HepG2 (cell line): ENCODE results near the gene PET100. TPM values are rescaled to one million over a fixed set of nuclear protein-coding genes. Genes with fewer than 3 reads are reported as not detected.

Source experiments
- ATAC-seq: fragments of 200-7000 bp; cut with Tn5 transposase; 3 replicates; pipeline ENCODE4 v1.9.1; 2020; ENCODE audit warnings: mild to moderate bottlenecking, moderate library complexity
- BruUV-seq: library from RNA; stranded (reverse); fragments of 400-500 nt; replicated peaks from 2 replicates; lab custom pipeline; 2021; lab: Mats Ljungman, UMichigan
- CTCF ChIA-PET: fragments of 300-600 bp; formaldehyde crosslinking; extraction: SDS; loops from one replicate; lab custom pipeline; 2021; ENCODE audit warnings: low total read pairs, inconsistent platforms, low intra/inter-chr PET ratio; lab: Yijun Ruan, JAX
- POLR2A ChIA-PET: fragments of 350-600 bp; sonication (Branson Sonifier 250); formaldehyde crosslinking; loops from one replicate; lab custom pipeline; 2020; ENCODE audit warnings: antibody characterized with exemption, inconsistent platforms; lab: Yijun Ruan, JAX
- DNase-seq: peaks from one replicate; pipeline ENCODE4 v3.0.0-alpha.2; 2015; ENCODE audit warnings: low spot score
- FAIRE-seq: peaks from 3 replicates; lab custom pipeline; 2011; peaks lifted over from hg19 to GRCh38; lab: Jason Lieb, UNC
- H2AFZ ChIP-seq: one replicate; pipeline ENCODE4 v1.6.1; 2011; ENCODE audit warnings: low read length, inconsistent platforms
- H3K27ac ChIP-seq: fragments of 300-600 bp; 3 replicates; pipeline ENCODE4 v1.8.0; 2011; ENCODE audit warnings: mixed run types, mild to moderate bottlenecking, mixed read lengths, low read length, inconsistent platforms; ENCODE audit not compliant: insufficient read depth; ENCODE audit errors: extremely low read length
- H3K27me3 ChIP-seq, 2 experiments: fragments of 200-600 bp in 1 of 2; 2 replicates in 1 of 2; 3 replicates in 1 of 2; pipeline versions ENCODE4 v1.6.0 to v1.8.0; 2011; ENCODE audit warnings: low read length in 2 of 2, mild to moderate bottlenecking in 2 of 2, moderate library complexity in 2 of 2, inconsistent platforms in 1 of 2; ENCODE audit not compliant: insufficient read depth in 2 of 2, control insufficient read depth in 1 of 2
- H3K36me3 ChIP-seq, 2 experiments: fragments of 200-600 bp in 1 of 2; replicated peaks in 1 of 2; 2 replicates in 1 of 2; 3 replicates in 1 of 2; pipeline versions ENCODE4 v1.5.1 to v1.8.0; 2011; ENCODE audit warnings: low read length in 2 of 2, inconsistent platforms in 1 of 2; ENCODE audit not compliant: insufficient read depth in 2 of 2, control insufficient read depth in 1 of 2
- H3K4me1 ChIP-seq: 2 replicates; pipeline ENCODE4 v1.5.1; 2012; ENCODE audit warnings: low read length, inconsistent platforms; ENCODE audit not compliant: insufficient read depth
- H3K4me2 ChIP-seq: 2 replicates; pipeline ENCODE4 v1.6.0; 2011; ENCODE audit warnings: low read depth, low read length, inconsistent platforms
- H3K4me3 ChIP-seq, 3 experiments: fragments of 200-600 bp in 1 of 3; sonication (generic), shearing (Covaris generic) in 1 of 3; replicated peaks in 1 of 3; 2 replicates each; pipeline ENCODE4 v1.5.1; 2011 to 2016; ENCODE audit warnings: low read length in 3 of 3, inconsistent platforms in 2 of 3, low read depth in 2 of 3, mild to moderate bottlenecking in 2 of 3, control low read depth in 1 of 3, mixed read lengths in 1 of 3; ENCODE audit not compliant: insufficient read depth in 1 of 3
- H3K79me2 ChIP-seq: one replicate; pipeline ENCODE4 v1.6.1; 2011; ENCODE audit warnings: low read length, inconsistent platforms; ENCODE audit not compliant: insufficient read depth
- H3K9ac ChIP-seq: 2 replicates; pipeline ENCODE4 v1.6.0; 2011; ENCODE audit warnings: mild to moderate bottlenecking, low read depth, low read length, inconsistent platforms; ENCODE audit not compliant: insufficient read depth
- H3K9me3 ChIP-seq: 2 replicates; pipeline ENCODE4 v1.5.1; 2012; ENCODE audit warnings: mild to moderate bottlenecking, low read length
- H4K20me1 ChIP-seq: 2 replicates; pipeline ENCODE4 v1.6.0; 2011; ENCODE audit warnings: inconsistent platforms, mild to moderate bottlenecking, low read length, moderate library complexity; ENCODE audit not compliant: insufficient read depth
- CEBPG ChIP-seq: IDR thresholded peaks from 2 replicates; pipeline ENCODE4 v1.6.1; 2016
- FLYWCH1 ChIP-seq: sonication (generic); formaldehyde crosslinking; IDR thresholded peaks from 2 replicates; pipeline ENCODE4 v1.8.1; 2023; ENCODE audit warnings: mild to moderate bottlenecking, missing genetic modification reagents
- GABPA ChIP-seq, 2 experiments: IDR thresholded peaks; 2 replicates each; pipeline ENCODE4 v1.6.1; 2011 to 2016; ENCODE audit warnings: low read depth in 2 of 2, low read length in 1 of 2, missing biosample characterization in 1 of 2, missing genetic modification characterization in 1 of 2
- TP53 ChIP-seq: sonication (generic); formaldehyde crosslinking; conservative IDR thresholded peaks from 2 replicates; pipeline ENCODE4 v1.4.0; 2020; ENCODE audit warnings: missing genetic modification reagents
- ZNF12 ChIP-seq: sonication (generic); formaldehyde crosslinking; IDR thresholded peaks from 2 replicates; pipeline ENCODE4 v1.5.0; 2020; ENCODE audit warnings: missing genetic modification reagents
- WGBS: methylation state at CpG from one replicate; pipeline ENCODE4 v1.1.6; 2017; ENCODE audit warnings: low lambda C conversion rate; 5-methylcytosine and 5-hydroxymethylcytosine counted together
- in situ Hi-C: cut with HindIII; loops from 2 replicates; pipeline ENCODE4 v1.10.0; 2017; ENCODE audit warnings: low pct_unique_long_range_greater_than_20kb; ENCODE audit not compliant: extremely low pct_ligation_motif_present
- intact Hi-C: fragments of 100-400 bp; cut with micrococcal nuclease; formaldehyde crosslinking; loops from one replicate; pipeline ENCODE4 v1.10.0; 2022; ENCODE audit not compliant: unreplicated experiment
- polyA plus RNA-seq, 8 experiments: library from polyadenylated mRNA; depleted of rRNA in 3 of 8; stranded (reverse) in 7 of 8; unstranded in 1 of 8; fragments of >200 nt; fragmentation: Illumina TruSeq in 4 of 8; extraction: Trizol in 4 of 8; gene quantifications; 2 replicates each; pipeline versions ENCODE4 v1.2.1 to v1.2.3, GENCODE V29; 2011 to 2016; ENCODE audit warnings: low read depth in 4 of 8, missing spikeins in 1 of 8, mixed read lengths in 1 of 8; ENCODE audit not compliant: insufficient read depth in 1 of 8
- total RNA-seq, 5 experiments: library from RNA; depleted of rRNA; stranded (reverse); fragments of >200 nt; fragmentation: Illumina TruSeq; extraction: Trizol; gene quantifications; 2 replicates each; pipeline ENCODE4 v1.2.3, GENCODE V29; 2016; ENCODE audit warnings: low read depth in 1 of 5
- TF ChIP-seq, protein P1 (sequence below): sonication (generic); formaldehyde crosslinking; IDR thresholded peaks from 2 replicates; pipeline ENCODE4 v1.4.0; 2020; ENCODE audit warnings: low read depth, mild to moderate bottlenecking, missing genetic modification reagents
- TF ChIP-seq, protein P2 (sequence below): sonication (generic); formaldehyde crosslinking; IDR thresholded peaks from 2 replicates; pipeline ENCODE4 v1.5.1; 2020; ENCODE audit warnings: mild to moderate bottlenecking, missing genetic modification reagents

Gene PET100
- total and polyA plus RNA-seq, 2 of the 13 experiments (the other 11 are each of a cell fraction or from before 2014, with no cell fraction given), result 22.3 to 66.5 TPM

DNA sequence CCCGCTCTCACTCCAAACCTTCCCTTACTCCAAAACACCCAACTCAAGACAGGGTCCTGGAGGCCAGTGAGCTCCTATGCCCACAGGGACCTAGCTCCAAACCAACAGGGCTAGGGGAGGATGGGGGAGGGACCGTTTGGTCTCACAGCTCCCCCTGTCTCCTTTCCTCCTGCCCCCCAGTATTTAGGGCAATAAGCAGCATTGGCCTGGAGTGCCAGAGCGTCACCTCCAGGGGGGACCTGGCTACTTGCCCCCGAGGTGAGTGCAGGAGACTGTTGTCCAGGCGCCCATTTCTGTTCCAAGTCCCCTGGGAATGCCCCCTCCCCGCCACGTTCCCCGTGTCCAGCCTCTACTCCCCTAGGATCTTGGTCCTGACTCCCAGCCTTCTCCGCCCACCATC lies 40.0 kb downstream of the PET100 start:
- no peak overlapping the region for H3K4me2 ChIP-seq
- no peaks in the 10 kb centered on the region for H3K9me3 ChIP-seq
- H3K36me3 ChIP-seq, result no peaks in the 10 kb centered on the region
- ATAC-seq (no peak), DNase-seq (no peak), FAIRE-seq (no peak)
- no peak overlapping the region for H2AFZ ChIP-seq
- 30% methylated on average over 8 of the region's 9 CpGs for WGBS
- intact Hi-C loops, result no loop called here
- ChIA-PET CTCF (no interaction called here), POLR2A (no interaction called here)
- no peaks in the 10 kb centered on the region for H3K79me2 ChIP-seq
- H4K20me1 ChIP-seq, result no peaks in the 10 kb centered on the region
- no peak overlapping the region for H3K27ac ChIP-seq
- BruUV-seq, result no TSS peak
- H3K9ac ChIP-seq, result no peak overlapping the region
- H3K4me3 ChIP-seq, result no peak overlapping the region
- in situ Hi-C loops, result no loop called here
- no peaks in the 10 kb centered on the region for H3K4me1 ChIP-seq
- no peak for TF ChIP-seq GABPA (IDR thresholded peaks at IDR 0.05; ENCODE audit: low read depth, low read length)
- TF ChIP-seq GABPA (CRISPR knock-in tag; IDR thresholded peaks at IDR 0.05; ENCODE audit: low read depth), result no peak
- TF ChIP-seq, protein P1, sequence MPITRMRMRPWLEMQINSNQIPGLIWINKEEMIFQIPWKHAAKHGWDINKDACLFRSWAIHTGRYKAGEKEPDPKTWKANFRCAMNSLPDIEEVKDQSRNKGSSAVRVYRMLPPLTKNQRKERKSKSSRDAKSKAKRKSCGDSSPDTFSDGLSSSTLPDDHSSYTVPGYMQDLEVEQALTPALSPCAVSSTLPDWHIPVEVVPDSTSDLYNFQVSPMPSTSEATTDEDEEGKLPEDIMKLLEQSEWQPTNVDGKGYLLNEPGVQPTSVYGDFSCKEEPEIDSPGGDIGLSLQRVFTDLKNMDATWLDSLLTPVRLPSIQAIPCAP (CRISPR knock-in tag), result no peak
- no peak for TF ChIP-seq FLYWCH1
- no peak for TF ChIP-seq CEBPG
- TF ChIP-seq TP53 (CRISPR knock-in tag), result no peak
- TF ChIP-seq, protein P2, sequence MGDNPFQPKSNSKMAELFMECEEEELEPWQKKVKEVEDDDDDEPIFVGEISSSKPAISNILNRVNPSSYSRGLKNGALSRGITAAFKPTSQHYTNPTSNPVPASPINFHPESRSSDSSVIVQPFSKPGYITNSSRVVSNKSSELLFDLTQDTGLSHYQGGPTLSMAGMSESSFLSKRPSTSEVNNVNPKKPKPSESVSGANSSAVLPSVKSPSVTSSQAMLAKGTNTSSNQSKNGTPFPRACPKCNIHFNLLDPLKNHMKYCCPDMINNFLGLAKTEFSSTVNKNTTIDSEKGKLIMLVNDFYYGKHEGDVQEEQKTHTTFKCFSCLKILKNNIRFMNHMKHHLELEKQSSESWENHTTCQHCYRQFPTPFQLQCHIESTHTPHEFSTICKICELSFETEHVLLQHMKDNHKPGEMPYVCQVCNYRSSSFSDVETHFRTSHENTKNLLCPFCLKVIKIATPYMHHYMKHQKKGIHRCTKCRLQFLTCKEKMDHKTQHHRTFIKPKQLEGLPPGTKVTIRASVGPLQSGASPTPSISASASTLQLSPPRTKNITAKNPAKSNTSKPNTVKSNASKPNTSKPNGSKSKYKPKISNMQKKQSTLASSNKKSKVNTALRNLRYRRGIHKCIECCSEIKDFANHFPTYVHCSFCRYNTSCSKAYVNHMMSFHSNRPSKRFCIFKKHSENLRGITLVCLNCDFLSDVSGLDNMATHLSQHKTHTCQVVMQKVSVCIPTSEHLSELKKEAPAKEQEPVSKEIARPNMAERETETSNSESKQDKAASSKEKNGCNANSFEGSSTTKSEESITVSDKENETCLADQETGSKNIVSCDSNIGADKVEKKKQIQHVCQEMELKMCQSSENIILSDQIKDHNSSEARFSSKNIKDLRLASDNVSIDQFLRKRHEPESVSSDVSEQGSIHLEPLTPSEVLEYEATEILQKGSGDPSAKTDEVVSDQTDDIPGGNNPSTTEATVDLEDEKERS (CRISPR knock-in tag), result no peak
- TF ChIP-seq ZNF12 (CRISPR knock-in tag), result no peak
- H3K27me3 ChIP-seq, result peaks cover 0 to 25% of the 10 kb centered on the region in 2 experiments; a peak in 1 of 5 replicates
